ENCODE results near the gene CASP5. TPM values are rescaled to one million over a fixed set of nuclear protein-coding genes. Genes with fewer than 3 reads are reported as not detected.

The CASP5 gene
- polyA plus RNA-seq, 2 of the 4 experiments (the other 2 are of a cell fraction), result not detected

GRCh38 chr11:104956528-104956927 lies 66.4 kb downstream of the CASP5 start:
- H3K4me3 ChIP-seq, result no peak overlapping the region
- H3K27ac ChIP-seq, result no peak overlapping the region
- H3K4me2 ChIP-seq, result no peak overlapping the region
- peak in 1 of 2 experiments; percentile 0 for DNase-seq (ENCODE audit: low read depth in 1 of 2, low spot score in 1 of 2)
- ChIA-PET CTCF (no interaction called here), POLR2A (no interaction called here)
- FAIRE-seq, result no peak
- no peak for ATAC-seq
- H3K4me1 ChIP-seq, result no peaks in the 10 kb centered on the region
- H3K9me3 ChIP-seq, result no peaks in the 10 kb centered on the region
- TF ChIP-seq KDM5A (IDR thresholded peaks at IDR 0.05), result no peak
- peak; percentile 73 to 74; a peak in 3 of 4 replicates for TF ChIP-seq CEBPB (IDR thresholded peaks at IDR 0.05)

- no peak overlapping the region for H3K4me3 ChIP-seq
- TF ChIP-seq, protein P1, sequence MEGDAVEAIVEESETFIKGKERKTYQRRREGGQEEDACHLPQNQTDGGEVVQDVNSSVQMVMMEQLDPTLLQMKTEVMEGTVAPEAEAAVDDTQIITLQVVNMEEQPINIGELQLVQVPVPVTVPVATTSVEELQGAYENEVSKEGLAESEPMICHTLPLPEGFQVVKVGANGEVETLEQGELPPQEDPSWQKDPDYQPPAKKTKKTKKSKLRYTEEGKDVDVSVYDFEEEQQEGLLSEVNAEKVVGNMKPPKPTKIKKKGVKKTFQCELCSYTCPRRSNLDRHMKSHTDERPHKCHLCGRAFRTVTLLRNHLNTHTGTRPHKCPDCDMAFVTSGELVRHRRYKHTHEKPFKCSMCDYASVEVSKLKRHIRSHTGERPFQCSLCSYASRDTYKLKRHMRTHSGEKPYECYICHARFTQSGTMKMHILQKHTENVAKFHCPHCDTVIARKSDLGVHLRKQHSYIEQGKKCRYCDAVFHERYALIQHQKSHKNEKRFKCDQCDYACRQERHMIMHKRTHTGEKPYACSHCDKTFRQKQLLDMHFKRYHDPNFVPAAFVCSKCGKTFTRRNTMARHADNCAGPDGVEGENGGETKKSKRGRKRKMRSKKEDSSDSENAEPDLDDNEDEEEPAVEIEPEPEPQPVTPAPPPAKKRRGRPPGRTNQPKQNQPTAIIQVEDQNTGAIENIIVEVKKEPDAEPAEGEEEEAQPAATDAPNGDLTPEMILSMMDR (IDR thresholded peaks at IDR 0.05), result peak; percentile 23; the same call in 2 of the 3 replicates
- TF ChIP-seq REST (IDR thresholded peaks at IDR 0.05) (no peak), SMC3 (IDR thresholded peaks at IDR 0.05) (peak; percentile 20; the same call in 1 of the 3 replicates), JUN (IDR thresholded peaks at IDR 0.05) (no peak), RAD21 (conservative IDR thresholded peaks at IDR 0.05 in 1 of 2, IDR thresholded peaks at IDR 0.05 in 1 of 2) (peak in 1 of 2 experiments; percentile 26; a peak in 2 of 5 replicates)
- H3K9me3 ChIP-seq, result no peaks in the 10 kb centered on the region
- ChIA-PET POLR2A (no interaction called here), CTCF (interaction anchor here (0.8 to 1.8 kb wide), 3 partner anchors 11 to 238 kb away, joined by 3 to 7 read pairs (median 3); no protein-coding TSS in a partner anchor)
- 3% methylated on average over 2 of the region's 2 CpGs for WGBS (ENCODE audit: missing lambda C conversion rate)
- FAIRE-seq (no peak), ATAC-seq (peak in 1 of 2 experiments; percentile 75; a peak in 3 of 6 replicates), DNase-seq (ENCODE audit: low read depth in 1 of 2, low spot score in 1 of 2) (peak; percentile 2 to 45)
- H3K4me2 ChIP-seq, result no peak overlapping the region
- no peak overlapping the region for H3K27ac ChIP-seq
- H3K4me1 ChIP-seq, result no peaks in the 10 kb centered on the region
These were observed 76.1 kb downstream of the CASP5 start for GRCh38 chr11:104946907-104947306.

Other genes starting within 250 kb of the CASP5 start
- gene CASP12, start 124.7 kb downstream of the CASP5 start, polyA plus RNA-seq (2011; rRNA removed), result not detected in 2 replicates
- not detected in 3 replicates for gene CASP12, start 124.7 kb downstream of the CASP5 start, polyA plus RNA-seq (2017; fragmentation: RNase III; extraction: RNeasy Plus Mini Kit Qiagen cat#74134 plus additional on column Dnase treatment)
- gene CASP4, start 54.6 kb downstream of the CASP5 start, polyA plus RNA-seq (2011; rRNA removed), result 9.7 and 10.8 TPM in 2 replicates
- gene CASP4, start 54.6 kb downstream of the CASP5 start, polyA plus RNA-seq (2017; fragmentation: RNase III; extraction: RNeasy Plus Mini Kit Qiagen cat#74134 plus additional on column Dnase treatment), result 5.5 to 8.2 TPM (median 6.3 TPM) in 3 replicates
- 0.06 and 0.07 TPM in 2 replicates for gene CASP1, start 12.0 kb upstream of the CASP5 start, polyA plus RNA-seq (2011; rRNA removed)
- gene CASP1, start 12.0 kb upstream of the CASP5 start, polyA plus RNA-seq (2017; fragmentation: RNase III; extraction: RNeasy Plus Mini Kit Qiagen cat#74134 plus additional on column Dnase treatment), result 0.15 to 0.51 TPM (median 0.34 TPM) in 3 replicates
- not detected in 2 replicates for gene CARD16, start 22.2 kb upstream of the CASP5 start, polyA plus RNA-seq (2011; rRNA removed)
- gene CARD16, start 22.2 kb upstream of the CASP5 start, polyA plus RNA-seq (2017; fragmentation: RNase III; extraction: RNeasy Plus Mini Kit Qiagen cat#74134 plus additional on column Dnase treatment), result not detected in 3 replicates
- gene CARD18, start 116.6 kb upstream of the CASP5 start, polyA plus RNA-seq (2011; rRNA removed), result not detected in 2 replicates
- gene CARD18, start 116.6 kb upstream of the CASP5 start, polyA plus RNA-seq (2017; fragmentation: RNase III; extraction: RNeasy Plus Mini Kit Qiagen cat#74134 plus additional on column Dnase treatment), result not detected in 3 replicates

All from A549 (cell line).